OCI-LY3 (cell line): ENCODE results near the gene SPAG6.

Source experiments
- CTCF ChIP-seq: fragments of 200-600, 300-600 bp; sonication (generic); IDR thresholded peaks from 2 replicates; pipeline ENCODE4 v1.5.1; 2014; ENCODE audit warnings: antibody characterized with exemption, low read length, low read depth
- EZH2phosphoT487 ChIP-seq: fragments of 200-600 bp; shearing (Covaris generic); IDR thresholded peaks from 2 replicates; pipeline ENCODE4 v1.6.1; 2018; ENCODE audit warnings: antibody characterized with exemption, mixed run types, low read depth

- TF ChIP-seq CTCF, result no peak
- TF ChIP-seq EZH2phosphoT487, result no peak
These were observed 25.7 kb upstream of the SPAG6 start for GRCh38 chr10:22319547-22319979.
